Dermis blood vessel endothelial cell (primary cell): ENCODE results near the gene NAGLU. TPM values are rescaled to one million over a fixed set of nuclear protein-coding genes. Genes with fewer than 3 reads are reported as not detected.
"Not testable (repeated sequence)": the region's sequence is repeated elsewhere in the genome, so short reads cannot be mapped to it uniquely, and the experiment has no call there.

Source experiments
- DNase-seq: peaks from one replicate; pipeline ENCODE4 v3.0.0; 2010
- total RNA-seq: library from RNA; depleted of rRNA; stranded (reverse); fragments of >200 nt; gene quantifications from 2 replicates; pipeline ENCODE4 v1.2.3, GENCODE V29; 2014

Gene NAGLU
- total RNA-seq, 1 donor from 2014 or later = 53.3 TPM

DNA sequence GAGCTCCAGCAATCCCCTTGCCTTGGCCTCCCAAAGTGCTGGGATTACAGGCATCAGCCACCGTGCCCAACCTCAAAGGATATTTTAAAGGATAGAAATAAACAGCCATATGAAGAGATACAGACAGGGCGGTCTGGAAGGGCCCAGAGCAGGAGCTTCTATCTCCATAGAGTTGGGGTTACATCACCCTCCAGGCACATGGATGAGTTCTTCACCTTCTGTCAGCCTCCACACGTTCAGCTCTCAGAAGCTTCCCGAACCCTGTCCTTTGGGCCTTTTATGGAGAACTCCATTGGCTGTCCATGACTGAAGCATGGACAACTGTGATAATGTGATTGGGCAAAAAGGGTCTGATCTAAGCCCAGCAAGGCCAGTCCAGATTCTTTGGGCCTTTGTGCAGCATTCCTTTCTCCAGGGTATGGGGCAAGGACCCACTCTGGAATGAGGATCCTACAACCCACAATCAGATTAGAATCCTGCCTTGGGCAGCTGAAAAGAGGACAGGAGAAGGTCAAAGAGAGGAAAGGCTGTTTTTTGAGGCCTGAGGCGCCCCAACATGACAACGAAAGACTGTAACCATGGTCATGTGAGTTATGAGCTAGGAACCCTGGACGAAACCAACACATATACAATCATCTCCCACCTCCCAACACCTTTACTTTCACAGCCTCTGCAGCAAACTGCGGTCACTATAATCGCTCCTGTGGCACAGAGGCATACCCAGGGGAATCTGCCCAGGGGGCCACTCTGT is 9.9 kb downstream of the NAGLU start:
- not testable (repeated sequence) for DNase-seq

DNA sequence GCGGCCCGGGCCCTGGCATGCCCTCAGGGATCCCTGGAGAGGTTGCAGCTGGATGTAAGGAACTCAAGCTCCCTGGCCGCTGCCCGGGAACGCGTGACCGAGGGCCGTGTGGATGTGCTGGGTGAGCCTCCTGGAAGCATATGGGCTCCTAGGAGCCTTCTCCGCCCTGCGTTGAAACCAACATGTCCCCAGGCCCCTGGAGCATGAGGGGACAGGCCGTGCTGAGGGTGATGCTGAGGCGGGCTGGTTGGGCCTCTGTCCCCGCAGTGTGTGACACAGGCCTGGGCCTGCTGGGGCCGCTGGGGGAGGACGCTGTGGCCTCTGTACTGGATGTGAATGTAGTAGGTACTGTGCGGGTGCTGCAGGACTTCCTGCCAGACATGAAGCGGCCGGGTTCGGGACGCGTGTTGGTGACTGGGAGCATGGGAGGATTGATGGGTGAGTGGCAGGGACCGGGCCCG is 11.0 kb downstream of the NAGLU start:
- DNase-seq = no peak

DNA sequence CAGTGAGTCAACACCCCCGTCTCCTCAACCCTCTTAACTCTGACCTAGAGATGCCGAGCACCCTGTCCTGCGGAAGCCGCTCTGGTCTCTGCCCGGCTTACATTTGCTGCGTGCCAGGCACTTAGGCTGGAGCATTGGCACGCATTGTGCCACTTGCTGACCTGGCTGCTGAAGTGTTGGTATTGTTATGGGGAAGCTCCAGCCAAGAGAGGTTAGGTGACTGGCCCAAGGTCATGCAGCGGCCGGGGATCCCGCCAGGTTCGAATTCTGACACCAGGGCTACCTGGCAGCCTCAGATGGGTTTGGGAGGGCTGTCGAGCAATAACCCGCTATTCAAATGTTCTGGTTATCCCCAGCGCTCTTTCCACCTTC is 11.6 kb downstream of the NAGLU start:
- DNase-seq = no peak

DNA sequence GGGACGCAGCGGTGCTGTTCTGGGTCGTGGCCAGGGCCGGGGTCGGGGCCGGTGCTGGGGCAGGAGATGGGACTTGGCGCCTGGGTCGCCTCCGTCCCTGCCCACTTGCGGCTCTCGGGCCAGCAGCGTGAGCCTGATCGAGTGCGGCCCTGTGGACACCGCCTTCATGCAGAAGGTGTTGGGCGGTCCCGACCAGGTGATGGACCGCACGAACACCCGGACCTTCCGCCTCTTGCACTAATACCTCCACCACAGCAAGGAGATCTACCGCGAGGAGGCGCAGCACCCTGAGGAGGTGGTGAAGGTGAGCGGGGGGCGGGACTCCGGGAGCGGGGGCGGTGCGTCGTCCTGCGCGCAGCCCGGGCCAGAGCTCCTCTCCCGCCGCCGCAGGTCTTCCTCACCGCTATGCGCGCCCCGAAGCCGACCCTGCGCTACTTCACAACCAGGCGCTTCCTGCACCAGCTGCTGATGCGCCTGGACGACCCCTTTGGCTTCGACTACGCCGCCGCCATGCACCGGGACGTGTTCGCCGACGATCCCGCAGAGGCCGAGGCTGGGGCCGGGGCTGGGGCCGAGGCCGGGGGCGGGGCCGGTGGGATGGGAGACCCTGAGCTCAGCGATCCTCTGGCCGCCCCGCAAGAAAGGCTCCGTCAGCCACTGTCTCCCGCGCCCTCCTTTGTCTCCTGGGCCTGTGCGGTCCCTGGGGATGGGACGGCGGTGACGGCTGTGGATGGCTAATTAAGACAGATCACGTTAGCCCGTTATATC is 12.2 kb downstream of the NAGLU start:
- DNase-seq = peak; percentile 76

DNA sequence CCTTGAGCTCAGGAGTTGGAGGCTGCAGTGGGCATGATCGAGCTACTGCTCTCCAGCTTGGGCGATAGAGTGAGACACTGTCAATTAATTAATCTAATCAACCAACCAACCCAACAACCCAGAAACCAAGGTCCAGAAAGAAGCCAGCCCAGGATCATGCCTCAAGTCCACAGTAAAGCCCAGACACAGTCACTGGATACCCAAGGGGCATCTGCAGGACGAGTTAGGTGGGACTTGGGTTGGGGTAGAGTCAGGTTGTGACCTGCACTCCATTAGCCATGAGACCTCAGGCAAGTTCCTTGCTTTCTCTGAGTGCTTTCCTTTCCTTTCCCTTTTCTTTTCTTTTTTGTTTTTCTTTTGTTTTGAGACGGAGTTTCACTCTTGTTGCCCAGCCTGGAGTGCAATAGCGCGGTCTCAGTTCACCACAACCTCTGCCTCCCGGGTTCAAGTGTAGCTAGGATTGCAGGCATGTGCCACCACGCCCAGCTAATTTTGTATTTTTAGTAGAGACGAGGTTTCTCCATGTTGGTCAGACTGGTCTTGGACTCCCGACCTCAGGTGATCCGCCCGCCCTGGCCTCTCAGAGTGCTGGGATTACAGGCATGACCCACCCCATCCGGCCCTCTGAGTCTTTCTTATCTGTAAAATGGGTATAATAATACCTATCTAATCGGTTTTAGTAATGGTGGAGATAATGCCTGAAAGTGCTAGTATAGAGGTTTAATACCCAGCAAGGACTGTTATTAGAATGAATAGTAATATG is 13.1 kb downstream of the NAGLU start:
- DNase-seq = no peak

DNA sequence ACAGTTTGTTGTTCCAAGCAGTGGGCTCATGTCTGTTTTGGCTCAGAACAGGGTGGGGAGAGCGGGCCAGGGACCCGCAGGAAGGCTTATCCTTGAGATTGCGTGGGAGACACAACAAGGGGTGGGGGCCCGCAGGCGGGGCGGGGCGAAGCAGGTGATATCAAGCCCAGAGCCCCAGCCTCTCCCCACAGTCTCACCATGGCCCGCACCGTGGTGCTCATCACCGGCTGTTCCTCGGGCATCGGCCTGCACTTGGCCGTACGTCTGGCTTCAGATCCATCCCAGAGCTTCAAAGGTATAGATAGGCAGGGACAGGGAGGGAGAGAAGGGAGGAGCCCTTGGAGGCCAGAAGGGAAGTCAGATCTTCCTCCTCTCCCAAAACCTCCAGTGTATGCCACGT is 16.7 kb downstream of the NAGLU start, which contains the start of gene HSD17B1:
TSS of gene HSD17B1 (plus strand) at position 188 of the 400 bp plus-strand sequence. CDS start at position 199, 11 bp downstream.
- not testable (repeated sequence) for DNase-seq

DNA sequence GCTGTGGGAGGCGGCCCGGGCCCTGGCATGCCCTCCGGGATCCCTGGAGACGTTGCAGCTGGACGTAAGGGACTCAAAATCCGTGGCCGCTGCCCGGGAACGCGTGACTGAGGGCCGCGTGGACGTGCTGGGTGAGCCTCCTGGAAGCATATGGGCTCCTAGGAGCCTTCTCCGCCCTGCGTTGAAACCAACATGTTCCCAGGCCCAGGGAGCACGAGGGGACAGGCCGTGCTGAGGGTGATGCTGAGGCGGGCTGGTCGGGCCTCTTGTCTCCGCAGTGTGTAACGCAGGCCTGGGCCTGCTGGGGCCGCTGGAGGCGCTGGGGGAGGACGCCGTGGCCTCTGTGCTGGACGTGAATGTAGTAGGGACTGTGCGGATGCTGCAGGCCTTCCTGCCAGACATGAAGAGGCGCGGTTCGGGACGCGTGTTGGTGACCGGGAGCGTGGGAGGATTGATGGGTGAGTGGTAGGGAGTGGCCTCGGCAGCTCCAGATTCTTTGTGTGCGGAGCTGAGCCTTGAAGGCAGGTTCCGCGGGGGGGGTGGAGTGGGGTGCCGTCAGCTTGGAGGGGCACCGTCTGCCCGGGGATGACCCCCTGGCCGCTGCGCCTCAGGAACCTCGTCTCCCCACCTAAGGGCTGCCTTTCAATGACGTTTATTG is 17.2 kb downstream of the NAGLU start:
- DNase-seq = peak; percentile 13

DNA sequence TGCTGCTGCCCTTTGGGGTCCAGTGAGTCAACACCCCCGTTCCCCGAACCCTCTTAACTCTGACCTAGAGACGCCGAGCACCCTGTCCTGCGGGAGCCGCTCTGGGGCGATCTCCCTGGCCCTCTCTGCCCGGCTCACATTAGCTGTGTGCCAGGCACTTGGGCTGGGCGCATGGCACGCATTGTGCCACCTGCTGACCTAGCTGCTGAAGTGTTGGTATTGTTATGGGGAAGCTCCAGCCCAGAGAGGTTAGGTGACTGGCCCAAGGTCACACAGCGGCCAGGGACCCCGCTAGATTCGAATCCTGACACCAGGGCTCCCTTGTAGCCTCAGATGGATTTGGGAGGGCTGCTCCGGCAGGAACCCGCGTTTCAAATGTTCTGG is 17.8 kb downstream of the NAGLU start:
- peak; percentile 36 for DNase-seq

DNA sequence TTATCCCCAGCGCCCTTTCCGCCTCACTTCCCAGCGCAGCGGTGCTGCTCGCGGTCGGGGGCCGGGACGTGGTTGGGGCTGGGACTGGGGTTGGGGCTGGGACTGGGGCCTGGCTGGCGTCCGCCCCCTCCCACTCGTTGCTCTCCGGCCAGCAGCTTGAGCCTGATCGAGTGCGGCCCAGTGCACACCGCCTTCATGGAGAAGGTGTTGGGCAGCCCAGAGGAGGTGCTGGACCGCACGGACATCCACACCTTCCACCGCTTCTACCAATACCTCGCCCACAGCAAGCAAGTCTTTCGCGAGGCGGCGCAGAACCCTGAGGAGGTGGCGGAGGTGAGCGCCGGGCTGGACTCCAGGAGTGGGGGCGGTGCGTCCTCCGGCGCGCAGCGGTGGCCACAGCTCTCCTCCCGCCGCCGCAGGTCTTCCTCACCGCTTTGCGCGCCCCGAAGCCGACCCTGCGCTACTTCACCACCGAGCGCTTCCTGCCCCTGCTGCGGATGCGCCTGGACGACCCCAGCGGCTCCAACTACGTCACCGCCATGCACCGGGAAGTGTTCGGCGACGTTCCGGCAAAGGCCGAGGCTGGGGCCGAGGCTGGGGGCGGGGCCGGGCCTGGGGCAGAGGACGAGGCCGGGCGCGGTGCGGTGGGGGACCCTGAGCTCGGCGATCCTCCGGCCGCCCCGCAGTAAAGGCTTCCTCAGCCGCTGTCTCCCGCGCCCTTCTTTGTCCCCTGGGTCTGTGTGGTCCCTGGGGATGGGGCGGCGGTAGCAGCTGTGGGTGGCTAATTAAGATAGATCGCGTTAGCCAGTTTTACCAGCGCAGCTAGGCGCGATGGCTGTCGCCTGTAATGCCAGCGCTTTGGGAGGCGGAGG is 18.4 kb downstream of the NAGLU start:
- peak; percentile 89 for DNase-seq

DNA sequence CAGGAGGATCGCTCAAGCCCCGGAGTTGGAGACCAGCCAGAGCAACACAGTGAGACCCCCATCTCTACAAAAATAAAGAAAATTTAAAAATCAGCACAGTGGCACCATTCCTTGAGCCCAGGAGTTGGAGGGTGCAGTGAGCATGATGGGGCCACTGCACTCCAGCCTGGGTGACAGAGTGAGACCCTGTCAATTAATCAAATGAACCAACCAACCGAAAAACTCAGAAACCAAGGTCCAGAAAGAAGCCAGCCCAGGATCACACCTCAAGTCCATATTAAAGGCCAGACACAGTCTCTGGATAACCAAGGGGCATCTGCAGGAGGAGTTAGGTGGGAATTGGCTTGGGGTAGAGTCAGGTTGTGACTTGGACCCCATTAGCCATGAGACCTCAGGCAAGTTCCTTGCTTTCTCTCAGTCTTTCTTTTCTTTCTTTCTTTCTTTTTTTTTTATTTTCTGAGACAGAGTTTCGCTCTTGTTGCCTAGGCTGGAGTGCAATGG is 19.1 kb downstream of the NAGLU start:
- no peak for DNase-seq

DNA sequence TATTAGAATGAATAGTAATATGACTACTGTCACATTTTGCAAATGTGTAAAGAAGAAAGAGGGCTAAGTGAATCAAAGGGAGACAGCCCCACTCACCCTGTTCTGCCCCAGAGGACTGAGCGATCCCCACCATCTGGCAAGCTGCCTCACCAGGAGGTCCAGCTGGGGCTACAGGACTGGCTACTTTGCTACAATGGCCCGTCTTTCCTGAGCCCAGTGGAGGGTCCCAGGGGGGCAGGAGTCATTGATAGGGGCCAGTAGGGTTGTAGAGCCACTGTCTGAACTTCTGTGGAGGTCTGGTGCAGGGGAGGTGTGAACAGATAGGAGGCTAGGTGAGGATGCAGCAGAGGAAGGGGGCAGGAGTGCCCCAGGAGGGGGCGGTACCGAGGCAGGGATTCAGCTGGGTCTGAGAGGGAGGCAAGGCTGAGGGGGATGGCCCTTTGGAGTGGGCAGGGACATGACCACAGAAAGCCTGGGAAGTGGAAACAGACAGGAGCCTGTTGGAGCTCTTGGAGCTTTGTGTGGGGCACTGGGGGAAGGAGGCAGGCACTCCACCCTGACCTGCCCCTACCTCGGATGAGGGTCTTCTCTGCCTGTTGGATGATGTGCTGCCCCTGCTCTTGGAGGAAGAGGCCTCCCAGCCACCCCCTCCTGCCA is 20.0 kb downstream of the NAGLU start:
- peak; percentile 35 for DNase-seq

DNA sequence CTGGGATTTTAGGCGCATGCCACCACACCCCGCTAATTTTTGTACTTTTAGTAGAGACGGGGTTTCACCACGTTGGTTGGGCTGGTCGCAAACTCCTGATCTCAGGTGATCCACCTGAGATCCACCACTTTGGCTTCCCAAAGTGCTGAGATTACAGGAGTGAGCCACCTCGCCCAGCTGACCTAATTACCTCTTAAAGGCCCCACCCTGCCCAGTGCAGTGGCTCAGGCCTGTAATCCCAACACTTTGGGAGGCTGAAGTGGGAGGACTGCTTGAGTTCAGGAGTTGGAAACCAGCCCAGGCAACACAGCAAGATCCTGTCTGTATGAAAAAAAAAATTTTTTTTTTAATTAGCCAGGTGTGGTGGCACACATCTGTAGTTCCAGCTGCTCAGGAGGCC is 23.0 kb downstream of the NAGLU start:
- DNase-seq = no peak

DNA sequence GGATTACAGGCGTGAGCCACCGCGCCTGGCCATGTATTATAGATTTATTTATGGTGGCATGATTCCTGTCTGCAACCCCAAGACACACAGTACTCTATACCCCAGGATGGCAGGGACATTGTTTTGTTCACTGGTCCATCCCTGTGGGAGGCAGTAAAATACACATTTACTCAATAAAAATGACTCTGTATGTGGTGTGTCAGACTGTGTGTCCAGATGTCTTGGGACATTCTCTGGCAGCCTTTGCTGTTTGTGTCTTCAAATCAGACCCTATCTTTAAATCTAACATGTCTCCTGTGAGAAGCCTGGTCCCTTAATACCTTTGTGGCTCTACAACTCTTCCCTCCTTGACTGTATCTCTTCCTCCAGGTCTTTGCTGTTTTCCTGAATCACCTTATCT is 24.2 kb downstream of the NAGLU start:
- no peak for DNase-seq

DNA sequence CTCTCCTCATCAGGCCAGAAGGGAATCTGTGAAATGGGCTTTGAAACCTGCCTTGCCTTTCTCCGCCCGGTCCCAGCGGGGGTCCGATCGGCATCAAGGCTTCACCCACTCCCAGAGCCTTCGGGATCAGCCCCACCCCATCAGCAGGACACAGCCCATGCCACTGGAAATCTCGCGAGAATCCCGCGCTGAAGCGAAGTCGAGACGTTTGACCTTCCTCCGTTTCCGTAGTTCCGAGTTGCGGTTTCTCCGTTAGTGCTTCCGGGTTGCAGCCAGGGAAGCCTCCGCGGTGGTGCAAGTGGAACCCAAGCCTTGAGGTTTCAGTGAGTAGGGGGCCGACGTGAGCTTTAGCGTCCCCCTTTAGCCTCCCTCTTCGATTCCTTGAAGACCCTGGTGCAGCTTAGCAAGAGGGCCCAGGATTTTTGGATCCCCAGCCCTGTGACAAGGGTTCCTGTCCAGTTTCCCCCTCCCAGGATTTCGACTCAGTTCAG is 25.9 kb downstream of the NAGLU start, which contains the start of gene COASY:
TSS of gene COASY (plus strand) at position 252 of the 491 bp plus-strand sequence. CDS start 475 bp downstream, outside the sequence.
- peak; percentile 99 for DNase-seq

DNA sequence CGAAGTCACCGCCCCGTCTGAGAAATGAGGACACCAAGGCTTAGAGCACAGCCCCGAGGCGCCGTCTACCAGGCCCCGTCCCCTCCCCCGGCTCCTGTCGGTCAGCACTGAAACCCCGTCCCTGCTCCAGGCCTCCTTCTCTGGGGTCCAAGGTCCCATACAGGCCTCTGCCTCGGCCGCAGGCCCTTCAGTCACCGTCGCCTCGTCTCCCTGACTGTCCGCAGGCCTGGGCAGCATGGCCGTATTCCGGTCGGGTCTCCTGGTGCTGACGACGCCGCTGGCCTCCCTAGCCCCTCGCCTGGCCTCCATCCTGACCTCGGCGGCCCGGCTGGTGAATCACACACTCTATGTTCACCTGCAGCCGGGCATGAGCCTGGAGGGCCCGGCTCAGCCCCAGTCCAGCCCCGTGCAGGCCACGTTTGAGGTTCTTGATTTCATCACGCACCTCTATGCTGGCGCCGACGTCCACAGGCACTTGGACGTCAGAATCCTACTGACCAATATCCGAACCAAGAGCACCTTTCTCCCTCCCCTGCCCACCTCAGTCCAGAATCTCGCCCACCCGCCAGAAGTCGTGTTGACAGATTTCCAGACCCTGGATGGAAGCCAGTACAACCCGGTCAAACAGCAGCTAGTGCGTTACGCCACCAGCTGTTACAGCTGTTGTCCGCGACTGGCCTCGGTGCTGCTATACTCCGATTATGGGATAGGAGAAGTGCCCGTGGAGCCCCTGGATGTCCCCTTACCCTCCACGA is 26.5 kb downstream of the NAGLU start:
- no peak for DNase-seq

DNA sequence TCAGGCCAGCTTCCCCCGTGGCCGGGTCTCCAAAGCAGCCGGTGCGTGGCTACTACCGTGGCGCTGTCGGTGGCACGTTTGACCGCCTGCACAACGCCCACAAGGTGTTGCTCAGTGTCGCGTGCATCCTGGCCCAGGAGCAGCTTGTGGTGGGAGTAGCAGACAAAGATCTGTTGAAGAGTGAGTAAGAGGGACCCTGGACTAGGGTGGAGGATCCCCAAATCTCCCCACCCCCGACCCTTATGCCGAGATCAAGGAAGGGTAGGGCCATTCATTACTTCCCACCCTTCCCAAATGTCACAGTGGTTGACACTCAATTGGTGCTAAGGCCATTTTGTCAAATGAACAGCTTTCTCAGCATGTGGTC is 27.1 kb downstream of the NAGLU start:
- no peak for DNase-seq

DNA sequence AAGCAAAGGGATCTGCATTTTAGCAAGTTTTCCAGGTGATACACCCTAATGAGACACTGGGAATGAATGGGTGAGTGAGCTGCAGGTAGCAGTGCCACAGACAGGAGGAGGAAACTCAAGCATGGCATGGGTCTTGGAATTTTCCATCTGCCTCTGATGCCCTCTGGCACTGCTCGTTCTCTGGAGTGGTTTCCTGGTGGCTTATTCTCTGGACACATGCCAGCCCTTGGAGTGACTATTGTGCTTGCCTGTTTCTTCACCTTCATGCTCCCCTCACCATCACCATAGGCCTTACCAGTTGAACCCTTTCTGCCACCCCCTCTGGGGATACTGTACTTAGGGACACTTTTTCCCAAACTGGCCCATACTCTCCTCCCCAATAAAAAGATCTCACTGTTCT is 27.5 kb downstream of the NAGLU start:
- DNase-seq = peak; percentile 28

DNA sequence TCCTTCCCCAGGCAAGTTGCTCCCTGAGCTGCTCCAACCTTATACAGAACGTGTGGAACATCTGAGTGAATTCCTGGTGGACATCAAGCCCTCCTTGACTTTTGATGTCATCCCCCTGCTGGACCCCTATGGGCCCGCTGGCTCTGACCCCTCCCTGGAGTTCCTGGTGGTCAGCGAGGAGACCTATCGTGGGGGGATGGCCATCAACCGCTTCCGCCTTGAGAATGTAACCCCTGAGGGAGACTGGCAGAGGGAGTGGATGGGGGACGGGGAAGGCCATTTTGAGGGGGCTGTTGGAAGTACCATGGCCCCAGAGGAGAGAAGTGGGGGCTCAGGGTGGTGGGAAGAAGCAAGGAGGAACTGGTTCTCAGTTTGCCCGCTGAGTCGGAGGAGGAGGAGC is 27.9 kb downstream of the NAGLU start:
- no peak for DNase-seq

DNA sequence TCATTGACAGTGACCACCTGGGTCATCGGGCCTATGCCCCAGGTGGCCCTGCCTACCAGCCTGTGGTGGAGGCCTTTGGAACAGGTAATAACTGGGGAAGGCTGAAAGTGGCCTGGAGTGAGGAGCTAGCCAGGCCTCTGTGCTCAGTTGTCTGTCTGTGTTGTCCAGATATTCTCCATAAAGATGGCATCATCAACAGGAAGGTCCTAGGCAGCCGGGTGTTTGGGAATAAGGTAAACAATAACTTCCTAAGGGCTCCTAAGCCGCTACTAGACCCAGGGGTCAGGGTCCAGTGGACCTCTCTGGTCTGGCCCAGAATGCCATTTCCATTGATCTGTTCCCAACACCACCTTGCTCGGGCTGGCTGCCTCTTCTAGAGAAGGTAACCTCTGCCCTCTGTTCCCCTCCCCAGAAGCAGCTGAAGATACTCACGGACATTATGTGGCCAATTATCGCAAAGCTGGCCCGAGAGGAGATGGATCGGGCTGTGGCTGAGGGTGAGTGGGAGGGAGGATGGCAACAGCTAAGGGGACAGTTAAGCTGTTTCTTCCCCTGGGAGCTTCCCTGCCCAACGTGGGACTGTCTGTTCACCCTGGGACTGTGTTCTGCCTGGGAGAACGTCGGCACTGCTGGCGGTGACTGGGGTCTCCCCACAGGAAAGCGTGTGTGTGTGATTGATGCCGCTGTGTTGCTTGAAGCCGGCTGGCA is 28.9 kb downstream of the NAGLU start:
- no peak for DNase-seq
